GM19397 (cell line): ENCODE results near the gene CEP63.
"Not testable (repeated sequence)": the region's sequence is repeated elsewhere in the genome, so short reads cannot be mapped to it uniquely, and the experiment has no call there.

Source experiments
- ATAC-seq: cut with Tn5 transposase; IDR thresholded peaks from one replicate; pipeline ENCODE4 v1.9.1; 2021; ENCODE audit warnings: mild to moderate bottlenecking, moderate library complexity; ENCODE audit not compliant: unreplicated experiment

Gene CEP63

GRCh38 chr3:134567605-134568004 lies 81.7 kb downstream of the CEP63 start:
- no peak for ATAC-seq

DNA sequence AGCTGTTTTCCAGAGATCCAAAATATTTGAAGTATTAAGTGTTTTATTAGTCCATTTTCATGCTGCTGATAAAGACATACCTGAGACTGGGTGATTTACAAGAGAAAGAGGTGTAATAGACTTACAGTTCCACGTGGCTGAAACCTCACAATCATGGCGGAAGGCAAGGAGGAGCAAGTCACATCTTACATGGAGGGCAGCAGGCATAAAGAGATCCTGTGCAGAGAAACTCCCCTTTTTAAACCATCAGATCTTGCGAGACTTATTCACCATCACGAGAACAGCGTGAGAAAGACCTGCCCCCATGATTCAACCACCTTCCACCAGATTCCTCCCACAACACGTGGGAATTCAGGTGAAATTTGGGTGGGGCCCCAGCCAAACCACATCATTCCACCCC lies 82.9 kb downstream of the CEP63 start:
- ATAC-seq: no peak

GRCh38 chr3:134569899-134570298 lies 84.0 kb downstream of the CEP63 start:
- ATAC-seq: not testable (repeated sequence)

DNA sequence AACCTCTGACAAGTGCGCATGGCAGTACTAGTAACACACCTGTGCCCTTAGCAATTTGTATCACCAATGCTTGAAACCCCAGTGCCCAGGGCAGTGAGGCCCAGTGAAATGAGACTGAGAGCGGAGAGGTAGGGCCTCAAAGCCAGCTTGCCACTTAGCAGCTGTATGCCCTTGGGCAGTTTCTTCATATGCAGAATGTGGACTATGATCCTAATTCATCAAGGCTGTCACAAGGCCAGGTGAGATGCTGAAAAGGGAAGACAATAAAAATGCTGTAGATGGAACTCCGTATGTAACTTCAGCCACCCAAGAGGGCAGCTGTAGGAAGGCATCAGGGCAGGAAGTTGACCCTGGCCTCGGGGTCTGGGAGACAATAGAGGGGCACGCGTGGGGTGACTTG lies 90.6 kb downstream of the CEP63 start:
- no peak for ATAC-seq

GRCh38 chr3:134576831-134577230 lies 91.0 kb downstream of the CEP63 start:
- ATAC-seq: no peak

- ATAC-seq: no peak
Measured at GRCh38 chr3:134579141-134579665, 93.3 kb downstream of the CEP63 start.

GRCh38 chr3:134590766-134591165 lies 104.9 kb downstream of the CEP63 start:
- ATAC-seq: no peak

GRCh38 chr3:134592806-134593205 lies 106.9 kb downstream of the CEP63 start:
- ATAC-seq: no peak

GRCh38 chr3:134594331-134594741 lies 108.5 kb downstream of the CEP63 start:
- no peak for ATAC-seq

DNA sequence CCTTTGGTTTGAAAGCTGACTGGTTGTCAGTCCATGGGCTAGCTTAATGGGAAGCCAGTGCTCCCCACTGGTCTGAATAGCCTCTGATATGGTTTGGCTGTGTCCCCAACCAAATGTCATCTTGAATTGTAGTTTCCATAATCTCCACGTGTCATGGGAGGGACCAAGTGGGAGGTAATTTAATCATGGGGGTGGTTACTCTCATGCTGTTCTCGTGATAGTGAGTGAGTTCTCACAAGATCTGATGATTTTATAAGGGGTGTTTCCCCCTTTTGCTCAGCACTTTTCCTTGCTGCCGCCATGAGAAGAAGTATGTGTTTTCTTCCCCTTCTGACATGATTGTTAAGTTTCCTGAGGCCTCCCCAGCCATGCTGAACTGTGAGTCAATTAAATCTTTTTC lies 109.1 kb downstream of the CEP63 start:
- ATAC-seq: not testable (repeated sequence)

DNA sequence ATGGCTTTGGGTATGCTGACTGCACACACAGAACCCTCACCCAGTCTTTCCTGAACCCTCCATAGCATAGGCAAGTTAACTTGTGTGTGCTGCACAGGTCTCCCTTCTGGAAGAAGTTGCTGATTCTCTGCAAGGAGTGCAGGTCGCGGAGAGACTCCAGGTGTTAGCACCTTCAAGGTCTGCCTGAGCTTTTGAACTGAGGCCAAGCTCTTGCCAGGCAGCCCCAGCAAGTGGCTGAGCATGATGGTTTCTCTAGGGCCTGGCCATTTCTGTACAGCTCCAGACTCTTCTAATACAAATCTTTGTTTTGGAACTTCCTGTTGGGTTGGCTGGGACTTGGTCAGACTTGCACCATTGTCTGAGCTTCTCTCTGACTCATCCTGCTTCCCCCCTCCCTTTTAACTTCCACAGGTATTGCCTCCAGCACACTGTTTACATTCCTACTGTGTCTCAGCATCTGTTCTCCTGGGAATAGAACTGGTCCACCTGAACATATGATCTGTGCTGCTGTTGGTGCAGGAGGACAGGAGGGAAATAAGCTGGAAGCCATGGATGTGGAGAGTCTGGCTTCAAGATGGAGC lies 111.6 kb downstream of the CEP63 start:
- no peak for ATAC-seq

DNA sequence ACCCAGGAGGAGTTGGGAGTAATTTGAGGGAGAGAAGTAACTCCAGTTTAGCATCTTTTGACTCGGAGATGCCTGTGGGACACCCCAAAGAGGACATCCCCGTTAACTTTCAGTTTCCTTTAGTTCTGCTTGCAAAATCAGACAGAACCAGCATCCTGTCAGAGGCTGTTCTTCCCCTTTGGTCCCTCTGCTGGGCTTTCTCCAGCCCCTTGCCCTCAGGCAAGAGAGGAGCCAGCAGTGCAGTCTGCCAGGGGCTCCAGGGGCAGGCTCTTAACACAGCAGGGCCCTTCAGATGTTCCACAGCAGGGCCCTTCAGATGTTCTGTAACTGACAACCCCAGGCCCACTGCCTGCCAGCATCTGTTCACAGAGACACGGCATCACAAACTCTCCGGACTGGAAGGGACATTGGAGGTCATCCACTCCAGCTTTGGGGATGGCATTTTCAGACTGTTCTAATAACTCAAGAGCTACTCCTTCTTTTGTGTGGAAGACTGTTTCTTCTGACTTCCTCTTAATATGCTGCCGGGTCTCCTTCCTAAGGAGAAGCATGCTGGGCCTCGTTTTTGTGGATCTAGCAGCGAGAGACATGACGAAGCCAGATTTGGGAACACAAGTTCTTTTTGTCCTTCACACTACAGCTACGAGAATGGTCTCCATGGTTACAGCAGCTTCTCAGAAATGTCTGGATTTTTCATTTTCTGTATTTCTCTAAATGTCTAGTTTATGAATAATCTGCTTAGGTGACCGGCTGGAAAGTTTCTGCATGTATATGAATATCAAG lies 113.1 kb downstream of the CEP63 start:
- no peak for ATAC-seq

GRCh38 chr3:134600206-134600605 lies 114.3 kb downstream of the CEP63 start:
- ATAC-seq: no peak

- peak; percentile 59 for ATAC-seq
Measured at GRCh38 chr3:134600685-134601463, 115.0 kb downstream of the CEP63 start.

GRCh38 chr3:134601539-134602439 lies 115.9 kb downstream of the CEP63 start:
- ATAC-seq: no peak

GRCh38 chr3:134602440-134602814 lies 116.6 kb downstream of the CEP63 start:
- no peak for ATAC-seq

GRCh38 chr3:134603480-134603879 lies 117.6 kb downstream of the CEP63 start:
- no peak for ATAC-seq

DNA sequence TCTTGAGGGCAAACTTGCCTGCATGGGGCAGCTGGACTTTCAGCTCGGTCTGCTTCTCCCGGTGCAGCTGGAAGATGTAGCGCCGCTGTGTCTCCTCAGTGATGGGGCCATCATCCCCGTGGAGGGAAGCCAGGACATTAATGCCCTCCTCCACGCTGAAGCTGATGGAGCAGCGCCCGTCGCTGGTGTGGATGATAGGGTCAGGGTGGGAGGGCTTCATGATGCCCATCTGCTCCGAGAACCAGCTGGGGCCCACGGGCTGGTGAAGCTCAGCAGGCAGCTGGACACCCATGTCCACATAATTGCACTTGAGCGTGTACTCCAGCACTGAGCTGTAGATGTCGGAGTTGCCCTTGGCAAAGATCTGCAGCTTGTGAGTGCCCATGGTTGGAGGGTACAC lies 118.1 kb downstream of the CEP63 start:
- ATAC-seq: no peak

DNA sequence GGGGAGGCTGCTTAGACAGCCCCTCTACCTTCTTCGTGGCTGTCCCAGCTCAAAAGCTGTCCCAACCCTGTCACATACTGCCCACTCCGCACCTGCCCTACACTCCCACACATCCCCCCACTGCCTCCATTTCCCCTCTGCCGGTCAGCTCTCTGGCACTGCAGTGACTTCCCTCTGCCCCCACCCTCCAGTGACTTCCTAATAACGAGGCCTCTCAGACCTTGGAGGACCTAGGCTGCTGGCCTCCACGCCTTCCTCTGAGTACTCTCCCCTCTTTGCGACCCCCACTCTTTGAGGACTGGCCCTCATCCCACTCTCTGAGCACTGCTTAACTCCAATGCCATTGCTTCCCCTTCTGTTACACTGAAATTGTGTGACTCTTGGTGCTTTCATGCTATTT lies 119.7 kb downstream of the CEP63 start:
- ATAC-seq: no peak
